ENCODE data around the gene GPR55.

GPR55 gene

GRCh38 chr2:230864605-230865306 lies 60.3 kb downstream of the GPR55 start, which contains the start of gene ITM2C (continued):
- TF ChIP-seq INSM2 (tag by site-specific recombination; IDR thresholded peaks at IDR 0.05) = peak; percentile 61; the same call in 1 of the 2 replicates
- TF ChIP-seq ZNF292 (tag by site-specific recombination; IDR thresholded peaks at IDR 0.05; ENCODE audit: borderline replicate concordance, low read depth) = no peak
- TF ChIP-seq ZBTB48 (tag by site-specific recombination; IDR thresholded peaks at IDR 0.05) = no peak
- TF ChIP-seq ZBTB26 (tag by site-specific recombination; optimal IDR thresholded peaks at IDR 0.05) = peak; percentile 71
- TF ChIP-seq ZNF561 (tag by site-specific recombination; IDR thresholded peaks at IDR 0.05; ENCODE audit: borderline replicate concordance) = peak; percentile 25; the same call in 1 of the 2 replicates
- TF ChIP-seq ZNF223 (tag by site-specific recombination; IDR thresholded peaks at IDR 0.05) = 0 out of 2 replicates have a peak, but pooled peaks have one; percentile 22
- TF ChIP-seq WT1 (tag by site-specific recombination; IDR thresholded peaks at IDR 0.05) = peak; percentile 41; the same call in 1 of the 2 replicates
- 0 out of 2 replicates have a peak, but pooled peaks have one; percentile 48 for TF ChIP-seq BCL11A (tag by site-specific recombination; IDR thresholded peaks at IDR 0.05; ENCODE audit: low read depth)
- no peak for TF ChIP-seq ZNF146 (tag by site-specific recombination; IDR thresholded peaks at IDR 0.05)
- no peak; the same call in none of the 2 replicates for TF ChIP-seq ZFP69B (tag by site-specific recombination; IDR thresholded peaks at IDR 0.05)
- TF ChIP-seq ZBTB7A (tag by site-specific recombination; IDR thresholded peaks at IDR 0.05; ENCODE audit: low read depth) = 0 out of 2 replicates have a peak, but pooled peaks have one; percentile 55
- no peak for TF ChIP-seq ZNF175 (tag by site-specific recombination; IDR thresholded peaks at IDR 0.05)
- TF ChIP-seq ZNF585B (tag by site-specific recombination; IDR thresholded peaks at IDR 0.05) = no peak
- no peak for TF ChIP-seq ZNF394 (tag by site-specific recombination; IDR thresholded peaks at IDR 0.05; ENCODE audit: borderline replicate concordance)
- TF ChIP-seq SP3 (tag by site-specific recombination; IDR thresholded peaks at IDR 0.05) = 0 out of 2 replicates have a peak, but pooled peaks have one; percentile 10
- peak; percentile 54; the same call in 1 of the 2 replicates for TF ChIP-seq KLF1 (tag by site-specific recombination; IDR thresholded peaks at IDR 0.05)
- TF ChIP-seq ZNF610 (tag by site-specific recombination; IDR thresholded peaks at IDR 0.05; ENCODE audit: borderline replicate concordance) = peak; percentile 98
- peak; percentile 43 for TF ChIP-seq SP2 (tag by site-specific recombination; IDR thresholded peaks at IDR 0.05)
- peak; percentile 91 for TF ChIP-seq ZNF335 (tag by site-specific recombination; conservative IDR thresholded peaks at IDR 0.05)
- 0 out of 2 replicates have a peak, but pooled peaks have one; percentile 53 for TF ChIP-seq ZNF837 (tag by site-specific recombination; IDR thresholded peaks at IDR 0.05)
- peak; percentile 39 for TF ChIP-seq GLIS1 (tag by site-specific recombination; IDR thresholded peaks at IDR 0.05)
- 0 out of 2 replicates have a peak, but pooled peaks have one; percentile 18 for TF ChIP-seq ZBTB10 (tag by site-specific recombination; IDR thresholded peaks at IDR 0.05)
- TF ChIP-seq PRDM6 (tag by site-specific recombination; IDR thresholded peaks at IDR 0.05) = no peak
- TF ChIP-seq KLF8 (tag by site-specific recombination; IDR thresholded peaks at IDR 0.05) = 0 out of 2 replicates have a peak, but pooled peaks have one; percentile 36
- no peak for TF ChIP-seq ZSCAN18 (tag by site-specific recombination; IDR thresholded peaks at IDR 0.05)
- peak; percentile 96 for TF ChIP-seq ZBTB8A (tag by site-specific recombination; IDR thresholded peaks at IDR 0.05)
- TF ChIP-seq ZNF398 (tag by site-specific recombination; IDR thresholded peaks at IDR 0.05) = peak; percentile 54
- peak; percentile 72 for TF ChIP-seq ZNF600 (tag by site-specific recombination; IDR thresholded peaks at IDR 0.05)
- 0 out of 2 replicates have a peak, but pooled peaks have one; percentile 67 for TF ChIP-seq GLIS2 (tag by site-specific recombination; IDR thresholded peaks at IDR 0.05)
